Liver (tissue), 3 donors: Measurements from ENCODE around the gene TYMP.

Source experiments
- EGR1 ChIP-seq, 2 donors: IDR thresholded peaks; 2 replicates each; pipeline ENCODE4 v1.6.1; 2016 to 2018; ENCODE audit warnings: antibody characterized with exemption in 2 of 2, low read depth in 2 of 2
- GABPA ChIP-seq, 2 donors: IDR thresholded peaks in 1 of 2; conservative IDR thresholded peaks in 1 of 2; 2 replicates each; pipeline ENCODE4 v1.6.1; 2016; ENCODE audit warnings: antibody characterized with exemption in 2 of 2, mild to moderate bottlenecking in 1 of 2, moderate library complexity in 1 of 2
- JUND ChIP-seq, 2 donors: IDR thresholded peaks; 2 replicates each; pipeline ENCODE4 v1.6.1; 2016; ENCODE audit warnings: antibody characterized with exemption in 2 of 2
- MAX ChIP-seq: IDR thresholded peaks from 2 replicates; pipeline ENCODE4 v1.6.1; 2016; ENCODE audit warnings: antibody characterized with exemption
- TF ChIP-seq, protein P1 (sequence below): fragments of 150-350 bp; IDR thresholded peaks from 2 replicates; pipeline ENCODE4 v1.5.1; 2017; ENCODE audit warnings: improper control_type of control experiment, low read depth, low read length; ENCODE audit not compliant: missing input control
- donor health status: healthy.
- donor health status: healthy.

- TF ChIP-seq, protein P1, sequence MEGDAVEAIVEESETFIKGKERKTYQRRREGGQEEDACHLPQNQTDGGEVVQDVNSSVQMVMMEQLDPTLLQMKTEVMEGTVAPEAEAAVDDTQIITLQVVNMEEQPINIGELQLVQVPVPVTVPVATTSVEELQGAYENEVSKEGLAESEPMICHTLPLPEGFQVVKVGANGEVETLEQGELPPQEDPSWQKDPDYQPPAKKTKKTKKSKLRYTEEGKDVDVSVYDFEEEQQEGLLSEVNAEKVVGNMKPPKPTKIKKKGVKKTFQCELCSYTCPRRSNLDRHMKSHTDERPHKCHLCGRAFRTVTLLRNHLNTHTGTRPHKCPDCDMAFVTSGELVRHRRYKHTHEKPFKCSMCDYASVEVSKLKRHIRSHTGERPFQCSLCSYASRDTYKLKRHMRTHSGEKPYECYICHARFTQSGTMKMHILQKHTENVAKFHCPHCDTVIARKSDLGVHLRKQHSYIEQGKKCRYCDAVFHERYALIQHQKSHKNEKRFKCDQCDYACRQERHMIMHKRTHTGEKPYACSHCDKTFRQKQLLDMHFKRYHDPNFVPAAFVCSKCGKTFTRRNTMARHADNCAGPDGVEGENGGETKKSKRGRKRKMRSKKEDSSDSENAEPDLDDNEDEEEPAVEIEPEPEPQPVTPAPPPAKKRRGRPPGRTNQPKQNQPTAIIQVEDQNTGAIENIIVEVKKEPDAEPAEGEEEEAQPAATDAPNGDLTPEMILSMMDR, result no peak
- no peak for TF ChIP-seq MAX
- no peak for TF ChIP-seq GABPA (IDR thresholded peaks at IDR 0.05 in 1 of 2, conservative IDR thresholded peaks at IDR 0.05 in 1 of 2)
- TF ChIP-seq EGR1 (IDR thresholded peaks at IDR 0.05; ENCODE audit: low read depth in 2 of 2), result peak in 1 of 2 donors; percentile 53
- TF ChIP-seq JUND (IDR thresholded peaks at IDR 0.05), result no peak
These were observed 1.7 kb upstream of the TYMP start for GRCh38 chr22:50531546-50531961.
